Choroid plexus epithelial cell (primary cell): ENCODE data around the gene AP4M1.

ENCODE experiments used
- DNase-seq: peaks from one replicate; pipeline ENCODE4 v3.0.0-alpha.2; 2010; ENCODE audit warnings: low read depth
- H3K4me3 ChIP-seq: 2 replicates; pipeline ENCODE4 v1.5.1; 2011; ENCODE audit warnings: low read depth, mild to moderate bottlenecking, control low read depth, low read length, moderate library complexity
- TF ChIP-seq, protein P1 (sequence below): conservative IDR thresholded peaks from 2 replicates; pipeline ENCODE4 v1.5.1; 2011; ENCODE audit warnings: low read depth, mild to moderate bottlenecking, control low read depth, inconsistent platforms, low read length, moderate library complexity

The AP4M1 gene

DNA sequence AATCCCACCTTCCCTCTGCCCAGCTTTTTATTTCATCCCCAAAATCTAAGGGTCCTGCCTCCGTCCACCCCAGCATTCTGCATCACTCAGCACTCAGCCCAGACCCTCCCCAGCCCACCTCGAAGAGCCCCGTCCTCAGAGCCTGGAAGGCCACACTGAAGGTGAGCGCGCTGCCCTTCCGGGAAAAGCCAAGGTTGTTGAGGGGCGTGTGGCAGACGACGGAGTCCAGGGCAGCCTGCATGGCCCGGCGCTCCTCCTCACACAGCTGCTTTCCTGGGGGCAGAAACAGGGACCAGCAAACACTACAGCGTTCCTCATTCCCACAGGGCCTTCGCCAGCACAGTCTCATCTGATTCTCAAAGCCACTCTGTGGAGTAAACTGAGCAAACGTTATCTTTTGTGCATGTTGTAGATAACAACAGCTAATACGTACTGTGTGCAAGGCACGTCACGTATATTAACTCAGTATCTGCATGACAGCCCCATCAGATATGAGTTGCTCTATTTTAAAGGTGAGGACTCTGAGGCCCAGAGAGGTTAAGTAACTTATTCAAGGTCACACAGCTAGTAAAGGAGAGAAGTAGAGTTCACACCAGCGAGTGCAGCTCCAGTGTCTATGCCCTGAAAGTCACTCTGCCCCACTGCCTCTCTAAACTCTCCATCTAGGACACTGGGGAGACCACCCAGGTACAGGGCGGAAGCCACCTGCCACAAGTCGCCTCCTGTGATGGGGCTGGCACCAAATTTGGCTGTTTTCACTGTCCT is 54.3 kb downstream of the AP4M1 start:
- no peak overlapping the region for H3K4me3 ChIP-seq
- no peak for DNase-seq
- TF ChIP-seq, protein P1, sequence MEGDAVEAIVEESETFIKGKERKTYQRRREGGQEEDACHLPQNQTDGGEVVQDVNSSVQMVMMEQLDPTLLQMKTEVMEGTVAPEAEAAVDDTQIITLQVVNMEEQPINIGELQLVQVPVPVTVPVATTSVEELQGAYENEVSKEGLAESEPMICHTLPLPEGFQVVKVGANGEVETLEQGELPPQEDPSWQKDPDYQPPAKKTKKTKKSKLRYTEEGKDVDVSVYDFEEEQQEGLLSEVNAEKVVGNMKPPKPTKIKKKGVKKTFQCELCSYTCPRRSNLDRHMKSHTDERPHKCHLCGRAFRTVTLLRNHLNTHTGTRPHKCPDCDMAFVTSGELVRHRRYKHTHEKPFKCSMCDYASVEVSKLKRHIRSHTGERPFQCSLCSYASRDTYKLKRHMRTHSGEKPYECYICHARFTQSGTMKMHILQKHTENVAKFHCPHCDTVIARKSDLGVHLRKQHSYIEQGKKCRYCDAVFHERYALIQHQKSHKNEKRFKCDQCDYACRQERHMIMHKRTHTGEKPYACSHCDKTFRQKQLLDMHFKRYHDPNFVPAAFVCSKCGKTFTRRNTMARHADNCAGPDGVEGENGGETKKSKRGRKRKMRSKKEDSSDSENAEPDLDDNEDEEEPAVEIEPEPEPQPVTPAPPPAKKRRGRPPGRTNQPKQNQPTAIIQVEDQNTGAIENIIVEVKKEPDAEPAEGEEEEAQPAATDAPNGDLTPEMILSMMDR = no peak

DNA sequence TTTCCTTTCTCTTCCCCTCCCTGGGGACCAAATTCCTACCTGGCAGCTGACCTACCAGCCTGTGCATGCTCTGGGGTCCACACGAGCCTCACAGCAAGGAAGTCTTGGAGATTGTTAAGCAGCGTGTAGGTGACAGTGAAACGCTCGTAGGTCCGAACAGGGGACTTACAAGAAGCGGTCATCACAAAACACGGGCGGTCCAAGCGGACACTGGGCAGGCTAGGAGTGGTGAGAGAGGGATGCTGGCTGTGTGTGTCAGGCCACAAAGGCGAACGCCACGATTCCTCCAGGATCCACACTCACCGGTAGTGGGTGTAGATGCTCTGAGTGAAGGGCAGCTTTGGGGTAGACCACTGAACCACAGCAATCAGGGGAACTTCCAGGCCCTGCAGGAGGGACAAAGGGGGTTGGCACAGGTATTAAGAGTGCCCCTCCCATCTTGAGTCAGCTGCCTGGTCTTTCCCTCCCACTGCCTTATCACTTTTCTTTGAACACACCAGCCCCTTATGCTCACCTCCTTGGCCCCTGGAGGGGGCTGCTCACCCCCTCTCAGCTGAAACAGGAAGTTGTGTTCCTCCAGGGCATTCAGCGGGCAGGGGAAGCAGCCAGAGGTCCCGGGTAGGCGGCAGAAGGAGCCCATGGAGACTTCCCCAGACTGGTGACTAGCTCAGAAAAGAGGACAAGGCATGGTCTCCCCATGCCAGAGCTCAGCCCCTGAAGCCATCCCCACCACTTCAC is 55.1 kb downstream of the AP4M1 start:
- TF ChIP-seq, protein P1 = no peak
- H3K4me3 ChIP-seq = no peak overlapping the region
- DNase-seq = no peak

- TF ChIP-seq, protein P1 = no peak
- peak overlapping the region; percentile 77 for H3K4me3 ChIP-seq
These were observed 55.6 kb downstream of the AP4M1 start for GRCh38 chr7:100157069-100157333.

DNA sequence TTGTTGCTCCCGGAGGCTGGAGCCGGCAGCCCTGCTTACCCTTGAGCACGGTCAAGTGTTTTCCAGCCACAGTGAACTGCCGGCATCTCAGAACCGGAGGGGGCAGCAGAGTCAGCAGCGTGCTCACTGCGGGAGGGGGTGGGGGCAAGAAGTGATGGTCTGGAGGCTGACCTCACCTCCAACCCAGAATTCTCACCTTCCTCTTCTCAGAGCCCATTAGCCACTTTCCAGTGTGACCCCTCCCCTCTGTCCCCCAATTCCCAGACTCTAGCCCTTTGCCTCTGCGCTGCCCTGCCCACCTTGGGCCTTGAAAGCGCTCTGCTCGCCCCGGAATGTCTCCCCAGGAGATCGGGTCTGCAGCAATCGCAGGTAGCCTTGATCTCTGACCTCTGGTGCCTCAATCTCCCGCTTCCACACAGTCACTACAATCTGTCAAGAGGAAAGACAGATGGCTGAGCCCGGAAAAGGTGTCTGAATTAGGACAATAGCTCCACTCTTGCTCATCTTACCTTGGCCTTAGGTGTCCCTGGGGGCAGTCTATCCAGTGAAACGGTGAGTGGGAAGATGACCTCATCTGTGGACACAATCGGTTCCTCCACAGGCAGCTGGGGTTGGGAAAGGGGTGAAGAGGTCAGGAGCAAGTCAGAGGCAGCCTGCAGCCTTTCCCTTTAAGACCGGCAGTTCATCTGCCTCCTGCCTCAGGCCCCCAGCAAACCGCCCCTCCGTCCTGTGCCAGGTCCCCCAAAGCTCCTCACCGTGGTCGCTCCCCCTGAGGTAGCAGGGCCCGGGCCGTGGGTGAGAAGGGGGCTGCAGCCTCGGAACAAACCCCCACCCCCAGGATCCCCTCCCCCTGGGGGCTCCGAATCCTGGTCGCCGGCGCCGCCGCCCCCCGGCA is 56.1 kb downstream of the AP4M1 start:
- peak overlapping the region; percentile 77 for H3K4me3 ChIP-seq
- peak; percentile 60 for DNase-seq
- TF ChIP-seq, protein P1 = peak; percentile 49

More at GRCh38 chr7:100157069-100157333, 55.6 kb downstream of the AP4M1 start:
- no peak for DNase-seq
